Mucosa of rectum (tissue), 2 donors: ENCODE measurements around the gene PTPN23.

Source experiments
- H3K27ac ChIP-seq, 2 donors: one replicate each; pipeline ENCODE4 v1.7.0; 2013; ENCODE audit warnings: inconsistent platforms in 2 of 2, low read depth in 2 of 2, low read length in 2 of 2
- H3K27me3 ChIP-seq, 2 donors: one replicate each; pipeline ENCODE4 v1.7.0; 2013; ENCODE audit warnings: low read length in 2 of 2; ENCODE audit not compliant: control insufficient read depth in 2 of 2, insufficient read depth in 2 of 2
- H3K36me3 ChIP-seq, 2 donors: one replicate each; pipeline ENCODE4 v1.7.0; 2013; ENCODE audit warnings: low read length in 2 of 2; ENCODE audit not compliant: control insufficient read depth in 2 of 2, insufficient read depth in 2 of 2
- H3K4me1 ChIP-seq, 2 donors: one replicate each; pipeline ENCODE4 v1.7.0; 2013; ENCODE audit warnings: low read length in 2 of 2, mild to moderate bottlenecking in 1 of 2; ENCODE audit not compliant: control insufficient read depth in 2 of 2, insufficient read depth in 2 of 2
- H3K4me3 ChIP-seq, 2 donors: one replicate each; pipeline ENCODE4 v1.7.0; 2013; ENCODE audit warnings: low read length in 2 of 2
- H3K9ac ChIP-seq, 2 donors: one replicate each; pipeline ENCODE4 v1.7.0; 2013; ENCODE audit warnings: low read length in 2 of 2, low read depth in 1 of 2, mild to moderate bottlenecking in 1 of 2
- H3K9me3 ChIP-seq, 2 donors: one replicate each; pipeline ENCODE4 v1.7.0; 2013; ENCODE audit warnings: low read length in 2 of 2; ENCODE audit not compliant: control insufficient read depth in 2 of 2
- donor health status: healthy.
- donor health status: Normal muscosa, but diverticular disease.

The PTPN23 gene

DNA sequence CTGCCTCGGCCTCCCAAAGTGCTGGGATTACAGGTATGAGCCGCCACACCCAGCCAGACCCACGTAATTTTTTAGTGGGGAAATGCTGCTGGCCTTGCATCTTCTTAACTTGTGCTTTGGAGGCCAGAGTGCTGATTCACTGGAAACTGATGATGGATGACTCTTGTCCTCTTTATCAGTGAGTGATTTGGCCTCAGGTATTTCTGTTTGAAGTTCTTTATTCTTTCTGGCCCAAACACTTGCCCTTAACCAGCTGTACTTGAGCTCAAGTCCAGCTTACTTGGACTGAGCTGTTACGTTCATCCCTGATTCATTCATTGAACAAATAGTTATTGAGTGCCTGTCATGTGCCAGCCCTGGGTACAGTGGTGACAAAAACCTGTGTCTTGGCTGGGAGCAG lies 4.2 kb downstream of the PTPN23 start:
- no peaks in the 10 kb centered on the region for H3K27me3 ChIP-seq
- H3K27ac ChIP-seq, result no peak overlapping the region
- H3K36me3 ChIP-seq, result peaks cover 0 to 25% of the 10 kb centered on the region in 2 donors
- H3K4me3 ChIP-seq, result no peak overlapping the region
- H3K9ac ChIP-seq, result no peak overlapping the region
- H3K9me3 ChIP-seq, result no peaks in the 10 kb centered on the region
- peaks cover 7 to 13% of the 10 kb centered on the region in 2 donors for H3K4me1 ChIP-seq

DNA sequence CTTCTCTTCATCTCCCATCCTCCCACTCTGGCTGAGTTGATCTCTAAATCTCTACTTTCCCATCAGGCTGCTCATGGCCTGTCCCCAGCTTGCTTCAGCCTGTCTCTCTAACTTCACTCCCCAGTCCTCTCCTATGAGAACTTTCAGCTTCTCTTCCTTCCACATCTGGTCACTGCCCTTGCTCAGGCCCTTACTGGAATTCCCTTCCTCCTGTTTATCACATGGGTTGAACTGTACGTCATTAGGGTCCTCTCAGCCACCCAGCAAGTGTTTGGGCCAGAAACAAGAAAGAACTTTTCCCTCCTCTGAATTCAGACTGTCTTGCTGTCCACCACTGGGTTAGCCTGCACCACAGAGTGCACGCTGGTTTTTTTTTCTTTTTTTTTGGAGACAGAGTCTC lies 5.0 kb downstream of the PTPN23 start:
- H3K9me3 ChIP-seq, result no peaks in the 10 kb centered on the region
- H3K27me3 ChIP-seq, result no peaks in the 10 kb centered on the region
- H3K36me3 ChIP-seq, result peaks cover 0 to 25% of the 10 kb centered on the region in 2 donors
- no peak overlapping the region for H3K4me3 ChIP-seq
- no peak overlapping the region for H3K9ac ChIP-seq
- H3K4me1 ChIP-seq, result peaks cover 7 to 8% of the 10 kb centered on the region in 2 donors
- no peak overlapping the region for H3K27ac ChIP-seq

DNA sequence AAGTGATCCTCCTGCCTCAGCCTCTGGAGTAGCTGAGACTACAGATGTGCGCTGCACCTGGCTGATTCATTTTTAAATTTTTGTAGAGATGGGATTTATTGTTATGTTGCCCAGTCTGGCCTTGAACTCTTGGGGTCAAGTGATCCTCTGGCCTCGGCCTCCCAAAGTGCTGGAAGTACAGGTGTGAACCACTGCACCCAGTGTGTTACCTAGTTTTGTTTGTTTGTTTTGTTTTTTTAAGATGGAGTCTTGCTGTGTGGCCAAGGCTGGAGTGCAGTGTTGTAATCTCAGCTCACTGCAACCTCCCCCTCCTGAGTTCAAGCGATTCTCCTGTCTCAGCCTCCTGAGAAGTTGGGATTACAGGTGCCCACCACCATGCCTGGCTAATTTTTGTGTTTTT lies 12.1 kb downstream of the PTPN23 start:
- no peak overlapping the region for H3K4me3 ChIP-seq
- no peaks in the 10 kb centered on the region for H3K4me1 ChIP-seq
- no peaks in the 10 kb centered on the region for H3K27me3 ChIP-seq
- H3K9ac ChIP-seq, result no peak overlapping the region
- no peak overlapping the region for H3K27ac ChIP-seq
- H3K36me3 ChIP-seq, result peaks cover 11 to 27% of the 10 kb centered on the region in 2 donors
- no peaks in the 10 kb centered on the region for H3K9me3 ChIP-seq

DNA sequence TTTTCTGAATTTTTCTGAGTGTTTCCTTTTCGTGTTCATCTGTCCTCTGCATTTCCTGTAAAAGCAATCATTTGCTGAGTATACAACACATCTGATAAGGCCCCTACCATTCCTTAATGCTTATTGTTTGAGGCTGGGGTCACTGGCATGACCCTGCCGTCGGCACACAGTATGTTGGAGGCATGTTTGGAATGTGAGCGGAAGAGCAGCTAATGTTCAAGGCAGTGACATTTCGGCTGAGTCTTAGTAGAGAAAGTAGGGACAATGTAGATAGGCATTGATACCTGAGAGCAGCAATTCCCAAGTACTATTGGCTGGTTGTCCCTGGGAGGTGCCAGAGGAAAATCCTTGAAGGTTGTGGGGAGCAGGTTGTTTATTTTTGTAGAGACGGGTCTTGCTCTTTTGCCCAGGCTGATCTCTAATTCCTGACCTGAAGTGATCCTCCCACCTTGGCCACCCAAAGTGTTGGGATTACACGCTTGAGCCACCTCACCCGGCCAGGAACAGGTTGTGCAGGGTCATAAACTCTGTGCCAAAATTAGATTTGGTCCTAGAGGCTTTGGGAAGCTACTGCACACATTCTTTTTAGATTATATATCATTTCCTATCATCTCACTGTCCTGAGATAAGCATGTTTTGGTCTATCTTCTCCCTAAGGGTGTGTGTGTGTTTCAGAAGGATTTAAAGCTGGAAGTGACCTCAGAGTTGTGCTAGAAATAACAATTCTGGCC lies 13.5 kb downstream of the PTPN23 start:
- Histone ChIP-seq H3K27me3 (no peaks in the 10 kb centered on the region), H3K4me1 (no peaks in the 10 kb centered on the region), H3K9me3 (no peaks in the 10 kb centered on the region), H3K27ac (no peak overlapping the region), H3K4me3 (no peak overlapping the region), H3K36me3 (peaks cover 14 to 23% of the 10 kb centered on the region in 2 donors), H3K9ac (no peak overlapping the region)

DNA sequence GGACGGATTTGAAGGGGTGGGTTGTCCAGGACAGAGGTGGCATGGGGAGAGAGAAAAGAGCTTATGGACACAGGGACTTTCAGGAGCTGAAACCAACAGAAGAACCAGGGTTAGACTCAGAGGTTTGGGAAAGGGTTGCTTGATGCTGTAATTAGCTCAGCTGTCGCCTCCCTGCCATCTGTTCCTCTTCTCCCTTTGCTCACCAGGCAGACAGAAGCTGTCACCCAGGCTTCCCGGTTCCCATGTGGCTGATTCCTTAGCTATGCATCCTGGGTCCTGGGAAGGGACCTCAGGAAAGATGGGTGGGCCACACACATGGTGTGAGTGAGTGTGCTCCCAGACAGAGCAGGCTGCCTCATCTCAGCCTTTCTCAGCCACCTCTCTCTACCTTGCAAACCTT lies 14.1 kb downstream of the PTPN23 start:
- Histone ChIP-seq H3K9me3 (no peaks in the 10 kb centered on the region), H3K27ac (no peak overlapping the region), H3K4me3 (no peak overlapping the region), H3K9ac (no peak overlapping the region), H3K4me1 (no peaks in the 10 kb centered on the region), H3K27me3 (no peaks in the 10 kb centered on the region), H3K36me3 (peaks cover 14 to 26% of the 10 kb centered on the region in 2 donors)

DNA sequence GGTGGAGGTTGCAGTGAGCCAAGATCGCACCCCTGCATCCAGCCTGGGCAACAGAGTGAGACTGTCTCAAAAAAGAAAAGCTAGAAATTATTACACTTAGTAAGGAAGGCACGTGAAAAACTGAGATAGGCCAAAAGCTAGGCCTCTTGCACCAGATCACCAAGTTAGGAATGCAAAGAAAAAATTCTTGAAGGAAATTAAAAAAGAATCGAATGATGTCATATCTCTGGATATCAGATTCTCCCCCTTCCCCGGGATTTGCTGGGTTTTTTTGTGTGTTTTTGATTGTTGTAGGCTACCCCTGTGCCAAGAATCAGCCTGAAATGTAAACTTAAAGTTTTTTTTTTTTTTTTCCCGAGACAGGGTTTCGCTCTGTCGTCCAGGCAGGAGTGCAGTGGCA lies 17.4 kb downstream of the PTPN23 start:
- Histone ChIP-seq H3K9me3 (no peaks in the 10 kb centered on the region), H3K9ac (no peak overlapping the region), H3K27ac (no peak overlapping the region), H3K4me1 (no peaks in the 10 kb centered on the region), H3K4me3 (no peak overlapping the region), H3K27me3 (no peaks in the 10 kb centered on the region), H3K36me3 (peaks cover 14 to 26% of the 10 kb centered on the region in 2 donors)

DNA sequence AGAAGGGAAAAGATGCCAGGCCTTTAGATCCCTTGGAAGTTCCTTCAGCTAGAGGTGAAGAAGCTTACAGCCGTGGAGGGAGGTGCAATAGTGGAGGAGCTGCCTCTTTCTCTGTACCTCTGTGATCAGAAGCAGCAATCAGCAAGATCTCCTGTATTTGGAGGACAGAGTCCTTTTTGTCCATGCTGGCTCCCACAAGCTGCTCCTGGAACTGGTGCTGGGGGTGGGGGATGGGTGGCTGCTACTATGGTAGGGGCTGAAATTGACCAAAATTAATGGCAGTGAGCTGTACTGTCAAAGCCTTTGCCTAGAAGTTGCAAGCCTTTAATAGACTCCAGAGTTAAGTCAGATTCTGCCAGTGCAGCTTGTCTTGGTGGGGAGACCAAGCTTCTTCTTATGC lies 18.2 kb downstream of the PTPN23 start:
- Histone ChIP-seq H3K9ac (no peak overlapping the region), H3K36me3 (peaks cover 14 to 30% of the 10 kb centered on the region in 2 donors), H3K27ac (no peak overlapping the region), H3K4me3 (no peak overlapping the region), H3K4me1 (no peaks in the 10 kb centered on the region), H3K9me3 (no peaks in the 10 kb centered on the region), H3K27me3 (no peaks in the 10 kb centered on the region)

DNA sequence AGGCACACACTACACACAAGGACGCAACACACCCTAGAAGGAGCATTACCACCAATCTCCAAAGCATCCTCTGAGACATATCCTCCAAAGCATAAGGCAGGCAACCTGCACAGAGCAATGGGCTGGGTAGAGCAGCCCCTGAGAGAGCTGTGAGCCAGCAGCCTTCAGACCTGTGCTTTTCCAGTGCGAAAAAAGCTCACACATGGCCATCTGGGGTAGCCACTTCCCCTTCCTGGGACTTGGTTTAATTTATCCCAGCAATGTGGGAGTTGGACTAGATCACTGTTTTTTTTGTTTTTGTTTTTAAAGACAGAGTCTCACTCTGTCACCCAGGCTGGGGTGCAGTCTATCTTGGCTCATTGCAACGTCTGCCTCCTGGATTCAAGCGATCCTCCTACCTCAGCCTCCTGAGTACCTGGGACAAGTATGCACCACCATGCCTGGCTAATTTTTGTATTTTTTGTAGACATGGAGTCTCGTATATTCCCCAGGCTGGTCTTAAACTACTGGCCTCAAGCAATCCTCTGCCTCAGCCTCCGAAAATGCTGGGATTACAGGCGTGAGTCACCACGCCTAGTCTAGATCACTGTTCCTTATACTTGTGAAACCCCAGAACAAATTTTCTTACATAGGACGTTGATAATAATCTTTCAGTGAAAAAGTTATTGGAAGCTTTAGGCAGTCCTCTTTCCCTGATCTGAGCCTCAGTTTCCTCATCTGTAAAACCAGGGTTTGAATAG lies 18.9 kb downstream of the PTPN23 start:
- Histone ChIP-seq H3K9me3 (no peaks in the 10 kb centered on the region), H3K4me3 (no peak overlapping the region), H3K36me3 (peaks cover 16 to 32% of the 10 kb centered on the region in 2 donors), H3K9ac (no peak overlapping the region), H3K27ac (no peak overlapping the region), H3K4me1 (peaks cover 0 to 2% of the 10 kb centered on the region in 2 donors), H3K27me3 (no peaks in the 10 kb centered on the region)

DNA sequence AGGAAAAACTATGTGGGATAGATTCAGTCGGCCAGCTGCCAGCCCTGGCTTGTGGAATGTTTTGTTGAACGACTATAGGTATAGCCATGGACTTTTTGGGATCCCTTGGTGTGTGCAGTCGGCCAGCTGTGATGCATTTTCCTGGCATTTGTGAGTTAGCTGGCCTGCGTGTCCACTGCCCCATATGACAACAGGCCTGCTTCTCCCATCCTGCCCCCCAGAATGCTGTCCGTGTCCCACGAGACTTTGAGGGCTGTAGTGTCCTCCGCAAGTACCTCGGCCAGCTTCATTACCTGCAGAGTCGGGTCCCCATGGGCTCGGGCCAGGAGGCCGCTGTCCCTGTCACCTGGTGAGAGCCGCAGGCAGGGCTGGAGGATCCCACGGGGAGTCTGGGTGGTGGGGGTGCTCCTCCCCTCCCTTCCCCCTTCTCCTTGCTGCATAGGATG lies 23.6 kb downstream of the PTPN23 start:
- no peak overlapping the region for H3K27ac ChIP-seq
- H3K36me3 ChIP-seq, result peaks cover 30 to 35% of the 10 kb centered on the region in 2 donors
- no peak overlapping the region for H3K9ac ChIP-seq

DNA sequence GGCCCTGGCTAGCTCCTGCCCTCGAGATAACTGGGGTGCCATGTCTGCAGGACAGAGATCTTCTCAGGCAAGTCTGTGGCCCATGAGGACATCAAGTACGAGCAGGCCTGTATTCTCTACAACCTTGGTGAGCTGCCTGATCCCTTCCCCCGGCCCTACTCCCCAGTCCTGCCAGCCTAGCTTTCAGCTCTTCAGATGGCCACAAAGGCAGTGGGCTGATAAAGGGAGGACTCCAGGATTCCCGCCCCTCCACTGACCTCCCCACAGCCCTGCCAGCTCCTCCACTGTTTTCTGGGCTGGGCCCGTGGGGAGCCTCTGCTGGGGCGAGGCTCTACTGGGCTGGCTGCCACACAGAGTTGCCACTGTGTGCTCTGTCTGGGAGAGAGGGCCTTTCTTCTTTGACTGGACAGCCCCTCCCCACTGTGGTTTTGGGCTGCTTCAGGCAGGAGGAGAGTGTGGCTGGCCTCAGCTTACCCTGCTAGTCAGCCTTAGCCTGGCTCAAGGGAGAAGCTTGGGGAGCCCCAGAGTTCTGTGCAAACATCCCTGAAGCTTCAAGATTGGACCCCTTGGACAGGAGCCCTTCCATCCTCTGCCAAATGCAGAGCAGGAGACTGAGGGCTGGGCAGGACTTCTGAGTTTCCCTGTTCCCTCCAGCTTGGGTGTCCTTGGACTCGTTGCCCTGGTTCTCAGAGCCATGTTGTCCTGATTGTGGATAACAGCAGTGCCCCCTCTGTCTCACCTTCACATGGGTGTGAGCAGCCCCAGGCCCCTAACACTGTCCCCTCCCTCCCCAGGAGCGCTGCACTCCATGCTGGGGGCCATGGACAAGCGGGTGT lies 24.4 kb downstream of the PTPN23 start:
- H3K36me3 ChIP-seq, result peaks cover 36 to 40% of the 10 kb centered on the region in 2 donors
- no peak overlapping the region for H3K9ac ChIP-seq
- peak overlapping the region in 1 of 2 donors; percentile 3 for H3K27ac ChIP-seq
- H3K4me3 ChIP-seq, result no peak overlapping the region
- no peaks in the 10 kb centered on the region for H3K9me3 ChIP-seq
- H3K27me3 ChIP-seq, result no peaks in the 10 kb centered on the region
- peaks cover 3 to 6% of the 10 kb centered on the region in 2 donors for H3K4me1 ChIP-seq

More for the DNA sequence above, 23.6 kb downstream of the PTPN23 start:
- H3K4me1 ChIP-seq, result peaks cover 3 to 6% of the 10 kb centered on the region in 2 donors
- H3K27me3 ChIP-seq, result no peaks in the 10 kb centered on the region
- no peak overlapping the region for H3K4me3 ChIP-seq
- H3K9me3 ChIP-seq, result no peaks in the 10 kb centered on the region
